HG02938 (cell line): ENCODE results near the gene ENO2.
"Not testable (repeated sequence)": the region's sequence is repeated elsewhere in the genome, so short reads cannot be mapped to it uniquely, and the experiment has no call there.

ENCODE experiments used
- ATAC-seq: cut with Tn5 transposase; IDR thresholded peaks from one replicate; pipeline ENCODE4 v1.9.1; 2021; ENCODE audit warnings: mild to moderate bottlenecking, moderate library complexity; ENCODE audit not compliant: unreplicated experiment

The ENO2 gene

GRCh38 chr12:6914246-6914946, at the start of gene ENO2:
TSS of gene ENO2 (plus strand) at chr12:6914580. CDS start at chr12:6915833, 1,253 bp downstream.
- ATAC-seq, result no peak

GRCh38 chr12:6865307-6865706, 49.1 kb upstream of the ENO2 start:
- not testable (repeated sequence) for ATAC-seq

- no peak for ATAC-seq
These were observed 48.0 kb upstream of the ENO2 start for GRCh38 chr12:6866163-6866919.

DNA sequence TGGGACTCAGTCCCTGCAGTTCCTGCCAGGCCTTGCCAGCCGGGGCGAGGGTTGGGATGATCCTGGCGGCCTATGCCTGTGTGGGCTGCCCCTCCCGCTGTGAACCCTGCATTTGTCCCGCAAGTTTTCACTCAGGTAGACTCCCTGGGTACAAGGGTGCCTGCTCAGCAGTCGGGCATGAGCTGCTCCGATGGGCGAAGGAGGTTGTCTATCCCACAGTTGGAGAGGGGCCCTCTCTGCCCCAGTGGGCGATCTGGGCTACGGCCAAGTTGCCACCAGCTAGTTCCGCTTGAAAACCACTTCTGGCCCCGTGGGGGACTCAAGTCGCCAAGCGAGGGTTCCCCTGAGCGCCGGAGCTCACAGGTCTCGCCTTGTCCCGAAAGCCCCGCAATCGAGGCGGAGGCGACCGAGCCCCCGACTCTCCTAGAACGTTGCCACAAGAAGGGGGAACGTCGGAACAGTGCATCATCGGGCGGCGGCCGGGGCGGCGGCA, 47.4 kb upstream of the ENO2 start:
- peak; percentile 19 for ATAC-seq

GRCh38 chr12:6867413-6868210, 46.8 kb upstream of the ENO2 start, which contains the start of gene TPI1:
TSS of gene TPI1 (plus strand) at chr12:6867531. CDS start at chr12:6867567, 36 bp downstream.
- ATAC-seq, result peak; percentile 54

DNA sequence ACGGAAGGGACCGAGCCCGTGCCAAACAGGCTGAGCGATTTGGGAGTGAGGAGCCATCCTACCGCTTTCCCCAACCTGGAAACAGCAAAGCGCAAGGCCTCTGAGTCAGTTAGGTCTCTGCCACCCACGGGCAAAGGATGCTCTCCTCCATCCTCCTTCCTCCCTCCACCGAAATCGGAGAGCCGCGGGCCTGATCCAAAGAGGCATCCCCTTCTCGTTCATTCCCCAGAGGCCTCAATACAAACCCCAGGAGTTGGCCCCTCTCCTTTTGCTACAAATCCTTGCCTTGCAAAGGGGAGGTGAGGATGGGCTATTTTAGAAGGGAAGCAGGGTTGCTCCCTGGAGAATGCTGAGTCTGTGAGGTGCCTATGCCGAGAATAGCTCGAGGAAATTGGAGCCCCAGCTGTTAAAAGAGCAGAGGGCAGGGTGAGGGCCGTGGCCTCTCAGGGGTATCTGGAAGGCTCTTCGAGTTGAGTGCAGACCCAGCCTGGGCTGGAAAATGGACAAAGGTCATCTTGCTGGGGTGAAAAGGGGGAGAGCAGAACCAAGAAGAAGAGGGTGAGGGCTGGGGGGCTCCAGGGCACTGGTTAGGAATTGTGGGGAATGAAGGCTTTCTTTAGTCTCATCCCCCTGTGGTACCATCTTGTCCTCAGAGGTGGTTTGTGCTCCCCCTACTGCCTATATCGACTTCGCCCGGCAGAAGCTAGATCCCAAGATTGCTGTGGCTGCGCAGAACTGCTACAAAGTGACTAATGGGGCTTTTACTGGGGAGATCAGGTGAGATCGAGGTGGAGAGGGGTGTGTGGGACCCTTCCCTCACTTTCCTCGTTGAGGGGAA, 46.0 kb upstream of the ENO2 start:
- no peak for ATAC-seq

GRCh38 chr12:6869049-6870021, 45.0 kb upstream of the ENO2 start:
- ATAC-seq, result no peak

DNA sequence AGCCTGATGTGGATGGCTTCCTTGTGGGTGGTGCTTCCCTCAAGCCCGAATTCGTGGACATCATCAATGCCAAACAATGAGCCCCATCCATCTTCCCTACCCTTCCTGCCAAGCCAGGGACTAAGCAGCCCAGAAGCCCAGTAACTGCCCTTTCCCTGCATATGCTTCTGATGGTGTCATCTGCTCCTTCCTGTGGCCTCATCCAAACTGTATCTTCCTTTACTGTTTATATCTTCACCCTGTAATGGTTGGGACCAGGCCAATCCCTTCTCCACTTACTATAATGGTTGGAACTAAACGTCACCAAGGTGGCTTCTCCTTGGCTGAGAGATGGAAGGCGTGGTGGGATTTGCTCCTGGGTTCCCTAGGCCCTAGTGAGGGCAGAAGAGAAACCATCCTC, 44.1 kb upstream of the ENO2 start:
- not testable (repeated sequence) for ATAC-seq

- no peak for ATAC-seq
These were observed 43.1 kb upstream of the ENO2 start for GRCh38 chr12:6871052-6871957.

GRCh38 chr12:6872073-6873048, 42.0 kb upstream of the ENO2 start:
- no peak for ATAC-seq

DNA sequence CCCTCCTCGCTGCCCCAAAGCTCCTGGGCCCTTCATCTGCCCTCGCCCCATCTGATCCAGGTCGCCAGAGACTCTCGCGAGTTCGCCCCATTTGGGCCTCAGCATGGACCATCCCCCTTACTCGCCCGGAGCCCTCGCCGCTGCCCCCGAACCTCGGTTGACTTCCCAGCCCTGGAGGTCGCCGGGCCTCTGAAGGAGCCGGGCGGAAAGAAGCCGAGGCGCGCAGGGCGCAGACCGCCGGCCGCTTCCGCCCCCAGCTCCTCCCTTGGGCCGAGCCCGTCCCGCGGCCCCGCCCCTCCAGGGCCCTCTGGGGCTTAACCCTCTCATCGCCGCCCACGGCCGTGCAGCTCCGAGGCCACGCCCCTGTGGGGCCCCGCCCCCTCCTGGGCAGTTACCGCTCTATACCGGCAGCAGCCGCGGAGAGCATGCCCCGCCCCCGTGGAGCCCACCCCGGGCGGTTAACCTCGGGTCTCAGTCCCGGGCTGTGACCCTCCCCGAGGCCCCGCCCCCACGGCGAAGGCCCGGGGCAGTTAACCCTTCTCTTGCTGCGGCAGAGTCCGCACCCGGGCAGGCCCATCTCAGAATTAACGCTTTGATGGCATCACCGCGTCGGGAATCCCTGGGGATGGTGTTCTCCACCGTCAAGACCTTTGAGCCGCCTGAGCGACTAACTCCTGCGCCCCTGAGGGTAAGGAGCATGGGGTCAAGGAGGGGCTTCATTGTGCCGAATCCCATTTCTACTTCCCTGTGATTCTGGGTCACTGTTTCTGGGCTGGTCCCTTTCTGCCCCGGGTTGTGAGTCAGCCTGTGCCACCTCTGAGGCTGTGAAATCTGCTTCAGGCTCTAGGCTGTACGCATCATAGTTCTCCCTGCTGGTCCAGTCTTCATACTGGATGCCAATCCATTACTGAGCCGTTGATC, 41.0 kb upstream of the ENO2 start, which contains the start of gene SPSB2:
Gene SPSB2, minus strand, starts transcription at position 210 of the 921 bp plus-strand sequence. CDS start 402 bp downstream, outside the sequence.
- peak; percentile 62 for ATAC-seq

DNA sequence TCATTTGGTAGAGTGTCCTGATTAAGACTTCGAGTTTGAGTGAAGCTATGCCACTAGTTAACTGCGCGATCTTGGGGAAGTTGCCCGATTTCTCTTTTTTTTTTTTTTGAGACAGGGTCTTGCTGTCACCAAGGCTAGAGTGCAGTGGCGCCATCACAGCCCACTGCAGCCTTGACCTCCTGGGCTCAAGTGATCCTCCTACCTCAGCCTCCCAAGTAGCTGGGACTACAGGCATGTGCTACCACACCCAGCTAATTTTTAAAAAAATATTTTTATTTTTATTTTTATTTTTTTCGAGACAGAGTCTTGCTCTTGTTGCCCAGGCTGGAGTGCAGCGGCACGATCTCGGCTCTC, 40.4 kb upstream of the ENO2 start:
- ATAC-seq, result not testable (repeated sequence)

GRCh38 chr12:6879824-6880223, 34.6 kb upstream of the ENO2 start:
- ATAC-seq, result not testable (repeated sequence)

- no peak for ATAC-seq
These were observed 31.1 kb upstream of the ENO2 start for GRCh38 chr12:6883252-6883651.

DNA sequence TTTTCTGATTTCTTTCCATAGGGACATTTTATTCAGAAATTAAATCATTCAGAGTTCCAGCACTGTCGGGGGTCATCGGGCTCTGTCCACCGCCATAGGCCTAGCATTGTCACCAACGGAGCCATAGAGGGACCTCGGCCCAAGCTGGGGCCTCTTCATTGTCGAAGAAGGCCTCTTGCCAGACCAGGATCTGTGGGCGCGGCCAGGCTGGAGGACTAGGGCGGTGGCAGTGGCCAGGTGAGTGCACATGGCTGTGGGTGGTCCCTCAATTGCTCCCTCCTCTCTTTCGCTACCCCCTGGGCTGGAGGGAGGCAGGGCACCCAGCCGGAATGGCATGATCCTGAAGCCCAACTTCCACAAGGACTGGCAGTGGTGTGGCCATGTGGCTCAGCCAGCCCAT, 30.7 kb upstream of the ENO2 start:
- no peak for ATAC-seq

- no peak for ATAC-seq
These were observed 29.8 kb upstream of the ENO2 start for GRCh38 chr12:6884539-6884938.
